GM21723 (cell line): ENCODE measurements around the gene RNFT2.
"Not testable (repeated sequence)": the region's sequence is repeated elsewhere in the genome, so short reads cannot be mapped to it uniquely, and the experiment has no call there.

Source experiments
- ATAC-seq: cut with Tn5 transposase; IDR thresholded peaks from one replicate; pipeline ENCODE4 v1.9.1; 2021; ENCODE audit warnings: mild to moderate bottlenecking, moderate library complexity; ENCODE audit not compliant: unreplicated experiment

Gene RNFT2

DNA sequence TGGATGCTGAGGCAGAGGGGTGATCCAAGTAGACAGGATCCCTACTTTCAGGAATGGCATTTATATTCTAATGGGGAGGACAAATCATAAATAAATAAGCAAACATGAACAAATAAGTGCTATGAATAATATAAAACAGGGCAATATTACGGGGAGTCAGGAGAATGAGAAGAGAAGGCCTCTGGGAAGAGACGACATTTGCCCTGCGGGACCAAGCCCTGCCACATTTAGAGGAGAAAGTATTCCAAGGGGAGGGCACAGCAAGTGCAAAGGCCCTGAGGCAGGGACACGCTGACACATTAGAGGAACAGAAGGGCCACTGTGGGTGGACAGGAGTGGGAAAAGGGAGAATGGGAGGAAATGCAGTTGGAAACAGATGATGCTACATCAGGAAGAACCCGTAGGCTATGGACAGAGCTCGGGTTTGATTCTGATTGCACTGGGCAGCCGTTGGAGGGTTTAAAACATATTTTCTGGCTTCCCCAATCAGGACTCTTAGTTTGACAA lies 1.3 kb downstream of the RNFT2 start:
- ATAC-seq, result no peak

GRCh38 chr12:116742787-116743186 lies 4.7 kb downstream of the RNFT2 start:
- not testable (repeated sequence) for ATAC-seq

- ATAC-seq, result no peak
Observed at GRCh38 chr12:116744766-116745165, 6.7 kb downstream of the RNFT2 start.

GRCh38 chr12:116745554-116745953 lies 7.4 kb downstream of the RNFT2 start:
- no peak for ATAC-seq

- no peak for ATAC-seq
Observed at GRCh38 chr12:116749884-116750283, 11.8 kb downstream of the RNFT2 start.

DNA sequence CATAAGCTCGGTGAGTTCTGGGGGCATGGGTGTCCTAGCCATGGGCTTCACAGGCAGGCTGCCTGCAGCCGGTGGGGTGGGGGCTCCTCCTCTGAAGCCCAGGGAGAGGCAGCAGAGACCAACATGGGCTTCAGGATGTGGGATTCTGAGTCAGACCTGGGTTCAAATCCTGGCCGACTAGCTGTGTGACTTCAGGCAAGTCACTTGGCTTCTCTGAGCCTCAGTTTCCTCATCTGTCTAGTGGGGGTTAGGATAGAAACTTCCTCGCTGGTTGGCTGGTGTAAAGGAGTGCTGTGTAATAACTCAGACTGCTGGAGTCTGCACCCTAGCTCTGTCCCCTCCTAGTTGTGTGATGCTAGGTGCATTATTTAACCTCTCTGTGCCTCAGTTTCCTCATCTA lies 12.2 kb downstream of the RNFT2 start:
- ATAC-seq, result no peak

DNA sequence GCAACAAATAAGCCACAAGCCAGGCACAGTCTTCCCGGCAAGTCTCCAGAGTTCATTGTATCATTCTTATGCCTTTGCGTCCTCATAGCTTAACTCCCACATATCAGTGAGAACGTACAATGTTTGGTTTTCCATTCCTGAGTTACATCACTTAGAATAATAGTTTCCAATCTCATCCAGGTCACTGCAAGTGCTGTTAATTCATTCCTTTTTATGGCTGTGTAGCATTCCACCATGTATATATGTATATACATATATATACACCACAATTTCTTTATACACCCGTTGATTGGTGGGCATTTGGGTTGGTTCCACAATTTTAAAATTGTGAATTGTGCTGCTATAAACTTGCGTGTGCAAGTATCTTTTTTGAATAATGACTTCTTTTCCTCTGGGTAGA lies 16.0 kb downstream of the RNFT2 start:
- ATAC-seq, result not testable (repeated sequence)

DNA sequence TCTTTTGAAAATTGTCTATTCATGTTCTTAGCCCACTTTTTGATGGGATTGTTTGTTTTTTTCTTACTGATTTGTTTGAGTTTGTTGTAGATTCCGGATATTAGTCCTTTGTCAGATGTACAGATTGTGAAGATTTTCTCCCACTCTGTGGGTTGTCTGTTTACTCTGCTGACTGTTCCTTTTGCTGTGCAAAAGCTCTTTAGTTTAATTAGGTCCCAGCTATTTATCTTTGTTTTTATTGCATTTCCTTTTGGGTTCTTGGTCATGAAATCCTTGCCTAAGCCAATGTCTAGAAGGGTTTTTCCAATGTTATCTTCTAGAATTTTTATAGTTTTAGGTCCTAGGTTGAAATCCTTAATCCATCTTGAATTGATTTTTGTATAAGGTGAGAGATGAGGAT lies 16.7 kb downstream of the RNFT2 start:
- not testable (repeated sequence) for ATAC-seq

DNA sequence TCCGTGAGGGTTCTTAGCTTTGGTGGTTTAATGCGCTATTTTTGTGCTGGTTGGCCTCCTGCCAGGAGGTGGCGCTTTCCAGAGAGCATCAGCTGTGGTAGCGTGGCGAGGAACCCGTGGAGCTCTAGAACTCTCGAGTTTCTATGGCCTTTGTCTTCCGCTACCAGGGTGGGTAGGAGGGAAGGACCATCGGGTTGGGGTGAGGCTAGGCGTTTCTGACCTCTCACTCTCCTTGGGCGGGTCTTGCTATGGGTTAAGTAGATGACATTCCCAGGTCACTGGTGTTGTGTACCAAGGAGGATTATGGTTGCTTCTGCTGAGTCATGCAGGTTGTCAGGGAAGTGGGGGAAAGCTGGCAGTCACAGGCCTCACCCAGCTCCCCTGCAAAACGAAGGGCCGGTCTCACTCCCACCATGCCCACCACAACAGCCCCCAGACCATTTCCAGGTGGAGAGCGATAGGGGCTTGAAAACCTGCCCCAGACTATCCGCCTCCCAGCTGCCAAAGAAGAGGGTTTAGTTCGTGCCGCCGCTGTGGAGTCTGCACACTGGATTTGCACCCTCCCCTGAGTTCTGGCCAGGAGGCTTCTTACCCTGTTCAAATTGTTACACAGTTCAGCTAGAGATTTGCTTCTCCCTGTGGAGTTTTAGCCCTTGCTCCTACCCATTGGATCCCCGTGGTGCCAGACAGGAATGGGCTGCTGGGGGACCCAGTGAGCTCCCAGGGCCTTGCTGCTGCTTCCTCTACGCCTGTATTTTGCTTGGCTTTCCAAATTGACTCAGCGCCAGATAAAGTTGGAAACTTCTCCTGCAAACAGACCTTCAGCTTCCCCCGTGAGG lies 21.9 kb downstream of the RNFT2 start:
- ATAC-seq, result no peak

GRCh38 chr12:116760622-116761020 lies 22.5 kb downstream of the RNFT2 start:
- no peak for ATAC-seq

DNA sequence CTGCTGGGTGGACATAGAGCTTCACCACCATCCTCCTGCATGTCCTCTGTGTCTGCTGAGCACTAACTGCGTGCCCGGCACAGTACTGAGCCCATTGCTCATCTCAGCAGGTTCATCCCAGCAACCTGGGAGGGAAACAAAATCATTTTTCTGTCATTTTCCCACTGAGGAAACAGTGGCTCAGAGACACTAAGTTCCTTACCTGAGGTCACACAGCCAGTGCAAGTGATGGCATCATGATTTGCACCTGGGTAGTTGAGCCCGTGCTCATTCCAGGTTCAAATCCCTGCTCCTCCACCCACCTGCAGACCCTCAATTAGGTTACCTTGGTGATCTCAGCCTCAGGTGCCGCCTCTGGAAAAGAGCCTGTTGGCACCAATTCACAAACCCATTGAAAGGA lies 23.4 kb downstream of the RNFT2 start:
- no peak for ATAC-seq

- no peak for ATAC-seq
Observed at GRCh38 chr12:116765271-116765670, 27.2 kb downstream of the RNFT2 start.

DNA sequence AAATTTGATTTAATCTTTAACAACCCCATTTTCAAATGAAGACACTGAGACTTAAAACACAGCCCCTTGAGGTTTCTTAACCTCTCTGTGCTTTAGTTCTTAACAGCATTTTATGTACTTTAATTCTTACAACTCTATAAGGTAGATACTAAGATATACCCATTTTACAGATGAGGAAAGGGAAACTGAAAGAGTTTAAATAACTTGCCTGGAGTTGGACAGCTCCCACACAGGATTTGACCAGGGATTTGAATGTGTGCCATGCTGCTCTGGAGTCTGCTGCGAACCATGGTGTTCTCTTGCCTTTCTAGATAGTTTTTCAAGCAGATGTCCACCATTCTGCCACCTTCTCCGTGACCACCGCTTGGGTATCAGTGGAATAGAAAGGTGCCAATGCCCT lies 28.2 kb downstream of the RNFT2 start:
- ATAC-seq, result no peak

DNA sequence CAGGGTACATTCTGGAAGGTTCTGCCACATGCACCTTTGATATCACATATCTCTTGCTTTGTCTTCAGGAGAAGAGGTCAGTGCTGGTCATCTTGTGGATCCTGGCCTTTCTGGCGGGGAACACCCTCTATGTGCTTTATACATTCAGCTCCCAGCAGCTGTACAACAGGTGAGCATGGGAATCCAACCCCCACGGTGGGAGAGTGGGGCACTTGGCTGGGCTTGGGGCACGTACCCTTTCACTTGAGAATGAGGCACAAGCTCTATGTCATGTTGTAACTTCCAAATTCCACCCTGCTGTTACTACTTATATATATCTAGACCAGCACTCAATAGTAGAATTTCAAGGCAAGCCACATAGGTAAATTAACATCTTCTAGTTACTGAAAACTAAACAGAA lies 28.6 kb downstream of the RNFT2 start:
- ATAC-seq, result no peak

DNA sequence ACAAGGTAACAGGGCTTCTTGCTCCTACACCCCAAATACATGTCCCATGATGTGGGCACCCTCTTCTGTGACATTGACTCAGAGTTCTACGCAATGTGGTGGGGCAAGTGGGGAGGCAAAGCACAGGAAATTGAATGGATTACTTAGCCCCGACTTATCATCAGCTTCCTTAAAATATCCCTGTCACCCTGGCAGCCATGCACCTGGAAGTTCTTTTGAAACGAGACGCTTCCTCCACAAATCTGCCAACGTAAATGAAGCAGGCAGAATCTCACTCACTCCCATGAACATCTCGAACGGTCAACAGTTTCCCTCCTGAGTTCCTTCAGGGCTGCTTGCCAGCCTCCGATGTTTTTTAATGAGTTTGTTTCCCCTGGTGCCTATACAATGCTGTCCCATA lies 33.5 kb downstream of the RNFT2 start:
- ATAC-seq, result no peak

DNA sequence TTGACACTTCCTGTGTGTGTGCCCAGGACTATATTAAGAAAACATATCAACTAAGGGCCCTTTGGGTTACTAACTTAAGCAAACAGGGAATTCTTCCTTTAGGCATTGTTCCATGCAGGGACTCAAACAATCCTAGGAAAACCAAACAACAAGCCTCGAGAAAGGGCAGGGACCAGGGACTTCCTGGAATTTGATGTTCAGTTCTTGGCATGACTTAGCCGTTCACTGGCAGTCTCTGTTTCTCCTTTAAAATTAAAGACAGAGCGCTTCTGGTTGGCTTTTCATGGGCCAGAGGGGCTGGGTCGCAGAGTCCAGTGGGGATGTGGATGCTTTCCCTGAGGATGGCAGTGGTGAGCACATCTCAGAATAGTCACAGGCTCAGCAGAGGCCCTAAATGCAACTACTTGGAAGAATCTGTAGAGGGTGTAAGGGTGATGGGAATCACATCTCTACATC lies 35.2 kb downstream of the RNFT2 start:
- no peak for ATAC-seq

GRCh38 chr12:116774020-116774419 lies 35.9 kb downstream of the RNFT2 start:
- ATAC-seq, result no peak

DNA sequence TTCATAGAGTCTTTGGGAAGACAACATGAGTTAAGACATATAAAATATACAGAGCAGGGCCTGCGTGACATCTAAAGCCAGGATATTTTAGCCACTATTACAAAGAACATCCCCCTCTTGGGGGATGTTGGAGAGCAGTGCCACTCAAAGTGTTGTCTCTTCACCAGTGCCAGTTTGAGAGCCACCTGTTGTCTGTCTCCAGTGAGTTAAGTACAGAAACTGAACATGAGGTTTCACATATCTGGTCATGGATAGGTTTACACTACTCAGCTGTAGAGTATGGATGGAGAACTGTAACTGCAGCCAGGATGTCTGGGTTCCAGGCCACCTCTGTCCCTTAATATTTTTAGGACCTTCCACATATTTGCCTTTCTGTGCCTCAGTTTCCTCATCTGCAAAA lies 39.1 kb downstream of the RNFT2 start:
- no peak for ATAC-seq

DNA sequence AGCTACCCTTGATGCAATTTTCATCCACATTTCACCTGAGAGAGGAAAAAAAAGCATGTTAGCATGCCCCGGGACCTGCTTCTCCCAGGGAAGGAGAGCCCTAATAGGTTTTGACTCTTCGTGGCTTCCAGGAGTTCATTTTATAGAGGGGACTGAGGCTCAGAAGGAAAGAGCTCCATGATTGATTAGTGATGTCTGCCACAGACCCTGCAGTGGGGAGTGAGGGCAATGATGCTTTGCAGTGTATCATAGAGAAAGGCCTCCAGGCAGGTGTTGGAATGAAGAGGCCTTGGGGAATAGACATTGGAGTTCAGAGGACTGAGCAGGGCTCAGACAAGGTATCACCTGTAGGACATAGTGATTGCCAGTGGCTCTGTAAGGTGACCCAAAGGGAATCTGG lies 41.5 kb downstream of the RNFT2 start:
- ATAC-seq, result no peak

DNA sequence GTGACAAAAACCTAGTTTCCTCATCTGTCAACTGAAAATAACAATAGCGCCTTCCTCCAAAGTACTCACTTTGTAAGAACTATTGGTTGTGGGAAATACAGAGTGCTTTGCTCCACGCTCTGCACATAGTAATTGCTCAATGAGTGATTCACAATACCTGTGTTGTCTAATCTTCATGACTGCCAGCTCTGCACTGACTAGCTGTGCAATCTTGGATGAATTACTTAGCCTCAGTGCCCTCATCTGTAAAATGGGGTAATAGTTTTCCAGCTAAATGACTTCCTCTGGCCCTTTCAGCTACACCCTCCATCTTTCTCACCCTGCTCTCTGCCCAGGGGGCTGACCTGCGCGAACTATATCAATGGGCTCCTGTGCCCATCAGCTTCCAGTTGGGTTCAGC lies 42.8 kb downstream of the RNFT2 start:
- no peak for ATAC-seq

DNA sequence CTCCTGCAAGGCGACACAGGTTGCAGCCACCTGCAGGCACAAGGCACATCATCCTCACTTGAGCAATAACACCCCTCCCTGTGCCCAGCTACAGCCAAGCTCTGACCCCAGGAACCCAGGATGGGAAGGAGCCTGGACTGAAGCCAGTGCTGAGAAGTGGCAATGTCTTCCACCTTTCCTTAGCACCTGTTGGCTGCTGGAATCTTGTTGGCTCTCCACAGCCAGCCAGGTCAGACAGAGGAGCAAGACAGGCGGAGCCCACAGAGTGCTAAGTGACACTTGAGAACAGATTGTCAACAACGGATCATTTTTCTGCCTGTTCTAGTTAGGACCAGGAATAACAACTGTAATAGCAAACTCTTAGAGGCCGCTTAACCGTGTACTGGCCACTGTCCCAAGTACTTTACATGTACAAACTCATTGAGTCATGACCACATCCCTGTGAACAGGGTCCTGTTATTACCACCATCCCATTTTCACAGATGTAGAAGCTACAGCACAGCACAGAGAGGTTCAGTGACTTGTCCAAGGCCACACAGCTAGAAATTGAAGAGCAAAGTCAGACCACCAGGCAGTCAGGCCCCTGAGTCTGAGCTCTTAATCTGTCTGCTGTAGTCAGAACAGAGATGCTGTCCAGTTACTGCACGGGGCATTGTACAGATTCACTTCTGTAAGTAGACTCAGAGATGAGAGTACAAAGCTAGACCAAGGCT lies 45.6 kb downstream of the RNFT2 start:
- ATAC-seq, result no peak

GRCh38 chr12:116784238-116784612 lies 46.1 kb downstream of the RNFT2 start:
- no peak for ATAC-seq
